Lower leg skin (tissue), 4 donors: ENCODE results near the gene RAPGEF3. TPM values are rescaled to one million over a fixed set of nuclear protein-coding genes. Genes with fewer than 3 reads are reported as not detected.
A peak's percentile ranks its signal among the peaks of the same experiment; 100 is the strongest.

ENCODE experiments used
- DNase-seq, 2 donors: peaks; one replicate each; pipeline ENCODE4 v3.0.0-alpha.2; 2019; ENCODE audit warnings: low spot score in 2 of 2
- H3K4me3 ChIP-seq: fragments of 200-600 bp; sonication (generic); 2 replicates; pipeline ENCODE4 v1.5.1; 2017; ENCODE audit warnings: mild to moderate bottlenecking, low read depth; ENCODE audit not compliant: poor library complexity, severe bottlenecking
- POLR2A ChIP-seq, 2 donors: fragments of 450-650 bp; IDR thresholded peaks; one replicate each; pipeline ENCODE4 v1.6.1; 2016 to 2017; ENCODE audit warnings: antibody characterized with exemption in 2 of 2, mild to moderate bottlenecking in 1 of 2, moderate library complexity in 1 of 2
- WGBS, 2 donors: methylation state at CpG; one replicate each; pipeline ENCODE4 v1.1.5; 2018; 5-methylcytosine and 5-hydroxymethylcytosine counted together
- intact Hi-C: fragments of 100-400 bp; cut with DNase I; formaldehyde crosslinking; loops from one replicate; pipeline ENCODE4 v1.15.0; 2023; ENCODE audit warnings: low total_unique reads
- total RNA-seq, 4 donors: library from RNA; depleted of rRNA; stranded (reverse); fragments of >200 nt; gene quantifications; one replicate each; pipeline ENCODE4 v1.1.0, GENCODE V29; 2016
- TF ChIP-seq, protein P1 (sequence below), 3 donors: fragments of 450-650 bp; IDR thresholded peaks; one replicate each; pipeline ENCODE4 v1.5.1; 2016; ENCODE audit warnings: antibody characterized with exemption in 3 of 3, mild to moderate bottlenecking in 3 of 3, moderate library complexity in 2 of 3

Gene RAPGEF3
- total RNA-seq, 4 donors from 2014 or later, result 13.4 to 27.8 (median 18.9) TPM

DNA sequence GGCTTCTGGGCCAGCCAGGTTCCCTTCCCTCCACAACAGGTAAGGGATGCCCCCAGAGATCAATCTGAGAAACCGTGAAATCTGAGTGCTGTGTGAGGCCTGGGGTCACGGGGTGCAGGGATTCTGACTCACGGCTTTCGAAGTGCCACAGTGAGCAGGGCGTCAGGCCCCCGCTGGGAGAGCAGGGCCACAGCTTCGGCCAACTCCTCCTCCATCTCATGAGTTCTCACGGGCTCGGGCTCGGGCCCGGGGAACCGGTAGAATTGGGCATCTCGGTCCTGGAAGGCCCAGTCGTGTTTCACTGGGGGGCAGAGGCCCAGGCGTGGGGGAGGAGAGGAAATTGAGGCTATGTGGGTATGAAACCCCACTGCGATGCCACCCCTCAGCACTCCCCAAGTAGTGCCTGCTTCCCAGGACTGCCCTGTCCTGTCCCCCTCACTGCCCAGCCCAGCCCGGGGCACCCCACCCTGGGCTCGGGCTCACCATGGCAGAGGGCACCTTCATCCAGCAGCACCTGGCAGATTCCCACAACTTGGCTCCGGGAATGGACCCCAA is 7.7 kb downstream of the RAPGEF3 start:
- intact Hi-C loops, result no loop called here
- TF ChIP-seq, protein P1, sequence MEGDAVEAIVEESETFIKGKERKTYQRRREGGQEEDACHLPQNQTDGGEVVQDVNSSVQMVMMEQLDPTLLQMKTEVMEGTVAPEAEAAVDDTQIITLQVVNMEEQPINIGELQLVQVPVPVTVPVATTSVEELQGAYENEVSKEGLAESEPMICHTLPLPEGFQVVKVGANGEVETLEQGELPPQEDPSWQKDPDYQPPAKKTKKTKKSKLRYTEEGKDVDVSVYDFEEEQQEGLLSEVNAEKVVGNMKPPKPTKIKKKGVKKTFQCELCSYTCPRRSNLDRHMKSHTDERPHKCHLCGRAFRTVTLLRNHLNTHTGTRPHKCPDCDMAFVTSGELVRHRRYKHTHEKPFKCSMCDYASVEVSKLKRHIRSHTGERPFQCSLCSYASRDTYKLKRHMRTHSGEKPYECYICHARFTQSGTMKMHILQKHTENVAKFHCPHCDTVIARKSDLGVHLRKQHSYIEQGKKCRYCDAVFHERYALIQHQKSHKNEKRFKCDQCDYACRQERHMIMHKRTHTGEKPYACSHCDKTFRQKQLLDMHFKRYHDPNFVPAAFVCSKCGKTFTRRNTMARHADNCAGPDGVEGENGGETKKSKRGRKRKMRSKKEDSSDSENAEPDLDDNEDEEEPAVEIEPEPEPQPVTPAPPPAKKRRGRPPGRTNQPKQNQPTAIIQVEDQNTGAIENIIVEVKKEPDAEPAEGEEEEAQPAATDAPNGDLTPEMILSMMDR (IDR thresholded peaks at IDR 0.05), result no peak
- TF ChIP-seq POLR2A (IDR thresholded peaks at IDR 0.05), result no peak
- H3K4me3 ChIP-seq, result no peak overlapping the region
- no peak for DNase-seq
- 93 to 94% methylated on average over 19 of the region's 19 CpGs for WGBS, 2 donors

DNA sequence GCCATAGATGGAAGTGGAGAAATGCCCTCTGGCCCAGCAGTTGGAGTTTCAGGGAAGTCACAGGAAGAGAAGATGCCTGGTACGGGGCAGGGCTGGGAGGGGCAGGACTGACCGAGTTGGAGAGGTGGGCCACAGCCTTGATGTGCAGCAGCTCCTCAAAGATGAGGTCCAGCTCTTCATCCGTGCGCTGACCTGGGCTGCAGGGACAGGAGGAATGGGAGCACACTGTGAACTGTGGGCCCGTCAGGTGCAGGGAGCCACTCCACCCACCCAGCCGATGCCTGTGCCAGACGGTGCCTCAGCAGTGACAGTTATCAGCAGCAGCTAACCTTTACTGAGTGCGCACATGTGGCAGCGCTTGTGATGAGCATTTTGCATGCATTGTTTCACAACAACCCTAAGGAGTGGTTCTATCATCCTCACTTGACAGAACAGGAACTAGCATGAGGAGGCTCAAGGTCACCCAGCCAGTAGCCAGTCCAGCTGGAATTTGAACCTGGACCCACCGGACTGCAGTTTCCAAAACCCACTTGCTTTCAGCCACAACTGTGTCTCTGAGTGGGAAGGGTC is 8.4 kb downstream of the RAPGEF3 start:
- intact Hi-C loops, result no loop called here
- H3K4me3 ChIP-seq, result no peak overlapping the region
- TF ChIP-seq POLR2A (IDR thresholded peaks at IDR 0.05), result no peak
- TF ChIP-seq, protein P1 (IDR thresholded peaks at IDR 0.05), result no peak
- no peak for DNase-seq
- WGBS, 2 donors, result 92 to 96% methylated on average over 8 to 10 of the region's 10 CpGs

DNA sequence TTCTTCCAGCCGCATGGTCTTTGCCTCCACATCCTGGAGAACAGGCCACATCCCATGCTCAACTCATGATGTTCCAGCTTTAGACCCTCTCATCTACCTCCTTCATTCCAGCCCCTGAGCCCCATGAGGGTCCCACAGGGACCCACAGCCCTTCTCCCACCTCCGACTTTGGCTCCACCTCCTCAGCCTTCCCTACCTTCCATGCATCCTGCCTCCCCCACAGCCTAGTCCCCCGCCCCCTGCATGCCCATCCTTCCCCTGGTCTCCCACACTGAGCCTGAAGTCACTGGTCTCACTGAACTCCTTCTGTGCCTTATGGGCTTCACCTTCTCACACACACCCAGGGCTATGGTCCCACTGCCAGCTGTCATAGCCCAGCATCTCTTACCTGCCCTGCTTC is 9.8 kb downstream of the RAPGEF3 start:
- WGBS, 2 donors, result 95 to 97% methylated on average over 3 of the region's 3 CpGs
- DNase-seq, result no peak
- no peak overlapping the region for H3K4me3 ChIP-seq
- intact Hi-C loops, result no loop called here
- TF ChIP-seq POLR2A (IDR thresholded peaks at IDR 0.05), result no peak
- TF ChIP-seq, protein P1 (IDR thresholded peaks at IDR 0.05), result no peak

DNA sequence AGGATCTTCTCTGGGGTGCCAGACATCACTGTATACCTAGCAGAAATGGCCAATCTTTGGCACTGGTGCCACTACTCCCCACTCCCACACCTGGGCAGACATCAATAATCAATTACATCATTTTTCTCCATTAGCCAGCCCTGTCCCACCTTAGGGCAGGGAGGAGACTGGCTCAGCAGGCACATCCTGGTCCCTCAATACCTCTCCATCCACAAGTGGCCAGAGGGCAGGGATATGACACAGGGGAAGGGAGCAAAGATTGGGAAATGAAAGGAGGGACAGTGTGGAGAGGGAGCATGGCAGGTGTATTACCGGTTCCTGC is 10.2 kb downstream of the RAPGEF3 start:
- TF ChIP-seq, protein P1 (IDR thresholded peaks at IDR 0.05), result no peak
- no peak for TF ChIP-seq POLR2A (IDR thresholded peaks at IDR 0.05)
- no peak for DNase-seq
- intact Hi-C loops, result no loop called here
- H3K4me3 ChIP-seq, result no peak overlapping the region
- 86 to 100% methylated on average over 1 of the region's 1 CpG for WGBS, 2 donors

- DNase-seq, result peak in 1 of 2 donors; percentile 86
- 87 to 92% methylated on average over 10 to 14 of the region's 14 CpGs for WGBS, 2 donors
- intact Hi-C loops, result loop anchor here (2.0 kb wide), 1 partner anchor 23 kb away; no protein-coding TSS in a partner anchor
- H3K4me3 ChIP-seq, result no peak overlapping the region
- TF ChIP-seq POLR2A (IDR thresholded peaks at IDR 0.05), result no peak
- TF ChIP-seq, protein P1 (IDR thresholded peaks at IDR 0.05), result no peak
Observed at GRCh38 chr12:47747596-47748506, 10.8 kb downstream of the RAPGEF3 start.
